Caco-2 (cell line): ENCODE data around the gene PGM1. TPM values are rescaled to one million over a fixed set of nuclear protein-coding genes. Genes with fewer than 3 reads are reported as not detected.

Experiments used
- BruUV-seq: library from RNA; stranded (reverse); fragments of 400-500 nt; replicated peaks from 2 replicates; lab custom pipeline; 2021; lab: Mats Ljungman, UMichigan
- CTCF ChIA-PET: fragments of 300-600 bp; sonication (Branson Sonifier 250); formaldehyde crosslinking; loops from one replicate; lab custom pipeline; 2022; ENCODE audit warnings: antibody characterized with exemption; lab: Charles Lee
- POLR2A ChIA-PET: fragments of 300-600 bp; sonication (Branson Sonifier 250); formaldehyde crosslinking; loops from one replicate; lab custom pipeline; 2022; ENCODE audit warnings: antibody characterized with exemption; lab: Charles Lee
- DNase-seq, 2 experiments: peaks; one replicate each; pipeline versions ENCODE4 v3.0.0 to v3.0.0-alpha.2; 2020 to 2022
- H3K27me3 ChIP-seq: replicated peaks from 2 replicates; pipeline ENCODE4 v1.6.0; 2011; ENCODE audit warnings: low read length; ENCODE audit not compliant: control insufficient read depth, insufficient read depth
- H3K36me3 ChIP-seq: 2 replicates; pipeline ENCODE4 v1.5.1; 2011; ENCODE audit warnings: low read length; ENCODE audit not compliant: control insufficient read depth, insufficient read depth
- H3K4me1 ChIP-seq: fragments of 250-450 bp; sonication (Bioruptor Pico); 2 replicates; pipeline ENCODE4 v1.5.1; 2020; ENCODE audit warnings: mild to moderate bottlenecking
- H3K4me3 ChIP-seq: 2 replicates; pipeline ENCODE4 v1.5.1; 2011; ENCODE audit warnings: low read depth, mild to moderate bottlenecking, control low read depth, low read length
- H3K9me3 ChIP-seq: fragments of 250-450 bp; sonication (Bioruptor Pico); 2 replicates; pipeline ENCODE4 v1.5.1; 2020; ENCODE audit warnings: mild to moderate bottlenecking, moderate library complexity
- H3K27ac Mint-ChIP-seq: one replicate; pipeline ENCODE4 v1.8.0; 2022; ENCODE audit warnings: mixed read lengths; ENCODE audit not compliant: unreplicated experiment
- H3K27me3 Mint-ChIP-seq: one replicate; pipeline ENCODE4 v1.8.0; 2022; ENCODE audit warnings: mixed read lengths; ENCODE audit not compliant: insufficient read depth, unreplicated experiment
- H3K36me3 Mint-ChIP-seq: one replicate; pipeline ENCODE4 v1.8.0; 2022; ENCODE audit warnings: mild to moderate bottlenecking, mixed read lengths; ENCODE audit not compliant: insufficient read depth, unreplicated experiment
- H3K4me1 Mint-ChIP-seq: one replicate; pipeline ENCODE4 v1.8.0; 2022; ENCODE audit warnings: low read depth, mixed read lengths; ENCODE audit not compliant: unreplicated experiment
- H3K4me3 Mint-ChIP-seq: one replicate; pipeline ENCODE4 v1.8.0; 2022; ENCODE audit warnings: mild to moderate bottlenecking, moderate library complexity, mixed read lengths; ENCODE audit not compliant: unreplicated experiment
- H3K9me3 Mint-ChIP-seq: one replicate; pipeline ENCODE4 v1.8.0; 2022; ENCODE audit warnings: mixed read lengths; ENCODE audit not compliant: unreplicated experiment
- CTCF ChIP-seq, 2 experiments: fragments of 200-600 bp in 1 of 2; IDR thresholded peaks; 1 replicate in 1 of 2; 2 replicates in 1 of 2; pipeline versions ENCODE4 v1.5.1 to v1.8.0; 2011 to 2022; ENCODE audit warnings: antibody characterized with exemption in 1 of 2, control low read depth in 1 of 2, inconsistent platforms in 1 of 2, low read depth in 1 of 2, low read length in 1 of 2, mild to moderate bottlenecking in 1 of 2, moderate library complexity in 1 of 2; ENCODE audit not compliant: insufficient read depth in 1 of 2, severe bottlenecking in 1 of 2, unreplicated experiment in 1 of 2
- intact Hi-C: fragments of 100-400 bp; cut with micrococcal nuclease; formaldehyde crosslinking; loops from one replicate; pipeline ENCODE4 v1.10.0; 2022; ENCODE audit not compliant: unreplicated experiment
- total RNA-seq: library from RNA; stranded (reverse); gene quantifications from 2 replicates; pipeline ENCODE4 v1.2.3, GENCODE V29; 2022

The PGM1 gene
- total RNA-seq, 1 experiment from 2014 or later = 22.5 TPM

DNA sequence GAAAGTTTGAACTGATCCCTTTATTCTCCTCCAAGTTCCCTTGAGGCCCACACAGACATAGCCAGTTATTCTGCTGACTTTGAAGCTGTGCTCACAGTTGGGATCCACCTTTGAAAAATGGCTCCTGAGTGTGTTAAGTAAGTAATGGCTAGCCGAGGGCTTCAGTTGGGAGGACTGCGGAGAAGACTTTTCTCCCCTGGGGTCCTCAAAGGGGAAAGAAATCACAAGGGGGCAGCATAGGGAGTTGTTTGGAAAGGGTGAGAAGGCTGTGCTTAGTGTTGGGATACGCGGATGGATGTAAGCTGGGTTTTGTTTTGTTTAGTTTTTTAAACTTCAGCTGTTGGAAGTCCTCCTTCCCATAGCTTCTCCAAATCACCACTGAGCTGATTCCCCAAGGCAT lies 8.3 kb downstream of the PGM1 start:
- no peaks in the 10 kb centered on the region for H3K36me3 Mint-ChIP-seq
- intact Hi-C loops = no loop called here
- no peak for DNase-seq
- no peaks in the 10 kb centered on the region for H3K27me3 Mint-ChIP-seq
- no peak for TF ChIP-seq CTCF (IDR thresholded peaks at IDR 0.05; ENCODE audit: insufficient read depth in 1 of 2, low read depth in 1 of 2, low read length in 1 of 2, severe bottlenecking in 1 of 2, unreplicated experiment in 1 of 2)
- no peaks in the 10 kb centered on the region for H3K9me3 ChIP-seq
- no peak overlapping the region for H3K27ac Mint-ChIP-seq
- no peaks in the 10 kb centered on the region for H3K36me3 ChIP-seq
- no peaks in the 10 kb centered on the region for H3K27me3 ChIP-seq
- ChIA-PET POLR2A (no interaction called here), CTCF (no interaction called here)
- H3K9me3 Mint-ChIP-seq = no peaks in the 10 kb centered on the region
- H3K4me3 Mint-ChIP-seq = no peak overlapping the region
- H3K4me1 Mint-ChIP-seq = no peaks in the 10 kb centered on the region
- H3K4me1 ChIP-seq = no peaks in the 10 kb centered on the region
- no peak overlapping the region for H3K4me3 ChIP-seq
- BruUV-seq = no TSS peak

- Mint-ChIP-seq H3K9me3 (no peaks in the 10 kb centered on the region), H3K4me1 (no peaks in the 10 kb centered on the region), H3K4me3 (no peak overlapping the region), H3K27me3 (no peaks in the 10 kb centered on the region), H3K36me3 (no peaks in the 10 kb centered on the region), H3K27ac (no peak overlapping the region)
- ChIA-PET POLR2A (no interaction called here), CTCF (no interaction called here)
- Histone ChIP-seq H3K9me3 (no peaks in the 10 kb centered on the region), H3K4me1 (no peaks in the 10 kb centered on the region), H3K36me3 (no peaks in the 10 kb centered on the region), H3K4me3 (no peak overlapping the region), H3K27me3 (no peaks in the 10 kb centered on the region)
- intact Hi-C loops = no loop called here
- no TSS peak for BruUV-seq
- DNase-seq = no peak
- TF ChIP-seq CTCF (IDR thresholded peaks at IDR 0.05; ENCODE audit: insufficient read depth in 1 of 2, low read depth in 1 of 2, low read length in 1 of 2, severe bottlenecking in 1 of 2, unreplicated experiment in 1 of 2) = no peak
Observed at GRCh38 chr1:63601912-63602311, 8.7 kb downstream of the PGM1 start.

- no peak for DNase-seq
- ChIA-PET CTCF (no interaction called here), POLR2A (no interaction called here)
- no peak for TF ChIP-seq CTCF (IDR thresholded peaks at IDR 0.05; ENCODE audit: insufficient read depth in 1 of 2, low read depth in 1 of 2, low read length in 1 of 2, severe bottlenecking in 1 of 2, unreplicated experiment in 1 of 2)
- Mint-ChIP-seq H3K4me1 (no peaks in the 10 kb centered on the region), H3K27me3 (no peaks in the 10 kb centered on the region), H3K27ac (no peak overlapping the region), H3K9me3 (no peaks in the 10 kb centered on the region), H3K36me3 (no peaks in the 10 kb centered on the region), H3K4me3 (no peak overlapping the region)
- H3K9me3 ChIP-seq = no peaks in the 10 kb centered on the region
- no peaks in the 10 kb centered on the region for H3K27me3 ChIP-seq
- no peaks in the 10 kb centered on the region for H3K4me1 ChIP-seq
- intact Hi-C loops = no loop called here
- no peaks in the 10 kb centered on the region for H3K36me3 ChIP-seq
- BruUV-seq = no TSS peak
- no peak overlapping the region for H3K4me3 ChIP-seq
Observed at GRCh38 chr1:63602629-63603028, 9.4 kb downstream of the PGM1 start.
